ENCODE data around the gene WDR4.
"Not testable (repeated sequence)": the region's sequence is repeated elsewhere in the genome, so short reads cannot be mapped to it uniquely, and the experiment has no call there.

WDR4 gene

GRCh38 chr21:42875811-42876210, 3.5 kb downstream of the WDR4 start:
- not testable (repeated sequence) for DNase-seq

- no peak for DNase-seq
Observed at GRCh38 chr21:42873096-42873495, 6.2 kb downstream of the WDR4 start.

- no peak for DNase-seq
Observed at GRCh38 chr21:42868196-42868595, 11.1 kb downstream of the WDR4 start.

GRCh38 chr21:42865776-42866160, 13.6 kb downstream of the WDR4 start:
- no peak for DNase-seq

GRCh38 chr21:42864815-42865775, 14.2 kb downstream of the WDR4 start:
- DNase-seq = no peak

- no peak for DNase-seq
Observed at GRCh38 chr21:42864286-42864685, 15.1 kb downstream of the WDR4 start.

GRCh38 chr21:42863504-42863870, 15.9 kb downstream of the WDR4 start:
- no peak for DNase-seq

GRCh38 chr21:42862774-42863503, 16.4 kb downstream of the WDR4 start:
- no peak for DNase-seq

- no peak for DNase-seq
Observed at GRCh38 chr21:42861848-42862400, 17.4 kb downstream of the WDR4 start.

GRCh38 chr21:42861311-42861847, 18.0 kb downstream of the WDR4 start:
- DNase-seq = no peak

- no peak for DNase-seq
Observed at GRCh38 chr21:42860345-42860744, 19.0 kb downstream of the WDR4 start.

GRCh38 chr21:42859891-42860230, 19.5 kb downstream of the WDR4 start:
- DNase-seq = no peak

- DNase-seq = no peak
Observed at GRCh38 chr21:42858957-42859890, 20.1 kb downstream of the WDR4 start.

GRCh38 chr21:42858185-42858847, 21.0 kb downstream of the WDR4 start:
- DNase-seq = no peak

GRCh38 chr21:42857216-42857615, 22.1 kb downstream of the WDR4 start:
- no peak for DNase-seq

GRCh38 chr21:42855937-42856335, 23.4 kb downstream of the WDR4 start:
- DNase-seq = no peak

GRCh38 chr21:42855171-42855936, 24.0 kb downstream of the WDR4 start:
- DNase-seq = no peak

- DNase-seq = no peak
Observed at GRCh38 chr21:42854246-42855010, 24.9 kb downstream of the WDR4 start.

GRCh38 chr21:42853621-42854020, 25.7 kb downstream of the WDR4 start:
- no peak for DNase-seq

GRCh38 chr21:42852925-42853570, 26.3 kb downstream of the WDR4 start:
- DNase-seq = no peak

All from CD4-positive, alpha-beta T cell treated with Interleukin-17A for 4 hours (primary cell).